COLO829 (cell line): ENCODE results near the gene DOCK7.
"Not testable (repeated sequence)": the region's sequence is repeated elsewhere in the genome, so short reads cannot be mapped to it uniquely, and the experiment has no call there.

Experiments
- DNase-seq: peaks from one replicate; pipeline ENCODE4 v3.0.0; 2012; ENCODE audit warnings: low spot score

The DOCK7 gene

DNA sequence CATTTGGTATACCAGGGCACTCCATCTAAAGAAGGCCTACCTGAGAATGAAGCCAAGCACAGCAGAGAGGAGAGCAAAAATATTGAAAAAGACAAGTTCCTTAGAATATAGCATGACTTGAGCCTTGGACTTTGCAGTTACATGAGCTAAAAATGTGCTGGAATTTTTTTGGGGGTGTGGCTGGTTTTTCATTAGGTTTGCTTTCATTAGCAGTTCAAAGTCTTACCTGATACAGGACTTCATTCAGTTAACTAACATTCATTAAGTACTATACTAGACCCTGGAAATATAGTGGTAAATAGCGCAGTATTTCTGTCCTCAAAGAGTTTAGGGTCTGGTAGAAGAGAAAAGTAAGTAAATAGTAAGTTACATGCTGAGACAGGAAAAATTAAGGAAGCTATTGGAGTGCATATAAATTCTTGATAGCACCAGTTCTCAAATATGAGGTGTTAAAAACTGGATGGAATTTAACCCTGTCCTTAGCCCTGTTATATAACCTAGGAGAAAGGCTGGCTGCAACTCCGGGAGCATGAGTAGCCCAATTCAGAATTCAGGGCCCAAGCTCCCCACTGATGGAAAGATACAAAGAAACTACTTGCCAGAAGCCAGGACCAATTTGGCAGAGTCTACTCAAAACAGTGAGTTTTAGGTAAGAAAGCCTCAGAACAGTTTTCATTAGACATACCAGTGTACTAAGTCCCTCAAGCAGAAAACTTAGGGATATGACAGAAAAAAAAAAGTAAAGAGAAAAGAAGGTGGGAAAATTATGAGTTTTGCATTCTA, 3.1 kb upstream of the DOCK7 start:
- DNase-seq, result no peak

DNA sequence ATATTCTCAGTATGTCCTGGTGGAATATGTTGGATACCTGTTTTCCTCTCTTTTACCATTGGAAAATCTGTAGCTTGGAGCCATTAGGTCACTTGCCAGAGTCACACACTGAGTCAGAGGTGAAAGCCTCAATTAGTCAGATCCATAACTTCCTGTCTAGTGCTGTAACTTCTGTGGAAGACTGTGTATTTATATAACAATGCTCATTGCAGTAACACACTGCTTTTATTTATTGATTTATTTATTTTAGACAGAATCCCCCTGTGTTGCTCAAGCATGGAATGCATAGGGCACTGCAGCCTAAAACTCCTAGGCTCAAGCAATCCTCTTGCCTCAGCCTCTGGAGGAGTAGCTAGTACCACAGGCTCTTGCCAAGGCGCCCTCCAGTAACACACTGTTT, 1.3 kb upstream of the DOCK7 start:
- no peak for DNase-seq

DNA sequence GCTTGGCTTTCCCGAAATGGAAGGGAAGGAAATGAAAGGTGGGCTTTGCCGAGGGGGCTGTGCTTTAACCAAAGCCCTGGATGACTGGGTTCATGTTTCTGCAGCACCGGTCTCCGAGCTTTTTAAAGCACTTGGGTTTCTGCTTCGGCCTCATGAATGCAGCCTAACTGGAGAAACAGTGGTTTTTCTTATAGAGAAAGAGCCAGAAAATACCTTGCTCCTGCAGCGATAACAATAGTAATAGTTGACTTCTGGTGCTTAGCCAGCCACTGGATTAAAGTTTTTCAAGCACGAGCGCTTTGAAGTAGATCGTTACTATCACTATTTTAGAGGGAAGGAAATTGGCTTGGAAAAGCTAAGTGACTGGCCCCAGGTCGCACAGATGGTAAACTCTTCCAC, 500 bp upstream of the DOCK7 start:
- DNase-seq, result no peak

DNA sequence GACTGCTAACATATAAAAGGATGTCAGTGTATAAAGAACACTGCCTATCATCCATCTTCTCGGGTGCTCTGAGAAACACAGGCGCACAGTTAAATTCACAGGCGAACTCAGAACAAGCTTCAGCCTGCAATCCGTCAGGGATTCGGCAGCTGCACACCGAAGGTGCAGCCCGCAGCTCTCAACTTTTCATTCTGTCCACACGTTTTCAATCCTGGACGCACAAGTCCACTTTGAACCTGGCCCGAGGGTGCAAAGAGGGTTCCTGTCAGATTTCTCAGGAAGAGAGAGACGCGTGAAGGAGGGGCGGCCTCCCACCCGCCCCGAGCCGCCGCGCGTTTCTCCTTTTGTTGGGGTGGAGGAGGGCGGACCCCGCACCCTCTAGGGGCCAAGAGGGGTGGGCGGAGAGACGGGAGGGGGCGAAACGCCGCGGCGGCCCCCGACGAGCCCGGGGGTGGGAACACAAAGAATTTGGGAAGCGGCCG, 724 bp downstream of the DOCK7 start:
- DNase-seq, result no peak

DNA sequence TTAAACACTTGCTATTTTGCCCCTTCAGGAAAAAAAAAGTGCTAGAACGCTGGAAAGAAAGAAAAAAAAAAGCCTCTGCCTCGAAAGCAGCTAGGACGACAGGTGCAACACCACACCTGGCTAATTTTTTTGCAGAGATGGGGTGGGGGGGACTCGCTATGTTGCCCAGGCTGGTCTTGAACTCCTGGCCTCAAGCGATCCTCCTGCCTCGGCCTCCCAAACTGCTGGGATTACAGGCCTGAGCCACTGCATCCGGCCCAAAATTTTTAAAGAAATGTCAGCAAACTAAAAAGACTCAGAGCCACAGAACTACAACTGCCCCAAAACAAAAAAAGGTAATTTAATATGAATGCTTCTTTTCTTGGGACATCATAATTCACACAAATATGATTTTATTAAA, 1.4 kb downstream of the DOCK7 start:
- no peak for DNase-seq

DNA sequence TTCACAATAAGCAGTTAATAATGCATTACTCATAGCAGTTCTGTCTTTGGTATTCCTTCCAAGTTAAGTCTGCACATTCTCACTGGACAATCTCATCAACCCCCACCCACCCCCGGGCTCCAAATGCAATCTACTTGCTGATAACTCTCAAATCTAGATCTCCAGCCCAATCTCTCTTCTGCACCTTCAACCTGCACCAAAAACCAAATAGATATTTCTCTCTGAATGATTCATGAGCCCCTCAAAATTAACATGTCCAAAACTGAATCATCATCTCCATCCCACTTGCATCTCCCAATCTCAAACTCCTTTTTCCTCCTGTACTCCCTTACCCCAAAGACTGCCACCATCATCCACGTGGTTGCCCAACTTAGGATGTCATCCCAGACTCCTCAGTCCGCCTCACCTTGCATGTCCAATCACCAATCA, 2.7 kb downstream of the DOCK7 start:
- DNase-seq, result no peak

DNA sequence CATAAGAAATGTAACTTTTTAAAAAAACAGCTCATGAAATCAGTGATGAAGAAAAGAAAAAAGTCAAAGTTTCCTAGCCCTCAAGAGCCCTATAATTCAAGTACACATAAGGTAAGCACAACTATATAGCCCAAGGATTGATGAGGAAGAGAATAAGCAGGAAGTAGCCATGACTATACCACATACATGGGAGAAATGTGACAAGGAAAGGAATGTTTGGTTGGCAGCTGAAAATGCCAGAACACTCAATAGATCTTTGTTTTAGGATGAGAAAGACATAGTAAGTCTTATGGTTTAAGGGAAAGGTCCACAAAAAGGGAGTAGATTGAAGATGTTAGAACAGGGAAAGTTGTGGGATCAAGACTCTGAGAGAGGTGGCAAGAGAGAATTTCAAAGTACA, 5.7 kb downstream of the DOCK7 start:
- DNase-seq, result peak; percentile 85

DNA sequence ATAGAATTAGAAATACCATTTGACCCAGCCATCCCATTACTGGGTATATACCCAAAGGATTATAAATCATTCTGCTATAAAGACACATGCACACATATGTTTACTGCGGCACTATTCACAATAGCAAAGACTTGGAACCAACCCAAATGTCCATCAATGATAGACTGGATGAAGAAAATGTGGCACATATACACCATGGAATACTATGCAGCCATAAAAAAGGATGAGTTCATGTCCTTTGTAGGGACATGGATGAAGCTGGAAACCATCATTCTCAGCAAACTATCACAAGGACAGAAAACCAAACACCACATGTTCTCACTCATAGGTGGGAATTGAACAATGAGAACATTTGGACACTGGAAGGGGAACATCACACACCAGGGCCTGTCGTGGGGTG, 7.2 kb downstream of the DOCK7 start:
- not testable (repeated sequence) for DNase-seq

DNA sequence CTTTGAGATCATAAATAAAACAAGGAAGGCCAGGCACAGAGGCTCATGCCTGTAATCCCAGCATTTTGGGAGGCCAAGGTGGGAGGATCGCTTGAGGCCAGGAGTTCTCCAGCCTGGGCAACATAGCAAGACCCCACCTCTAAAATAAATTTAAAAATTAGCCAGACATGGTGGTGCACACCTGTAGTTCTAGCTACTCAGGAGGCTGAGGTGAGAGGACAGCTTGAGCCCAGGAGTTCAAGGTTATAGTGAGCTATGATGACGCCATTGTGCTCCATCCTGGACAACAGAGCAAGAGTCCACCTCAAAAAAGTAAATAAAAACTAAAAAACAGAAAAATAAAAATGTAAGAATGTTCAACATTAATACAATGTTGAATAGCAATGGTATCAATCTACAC, 10.4 kb downstream of the DOCK7 start:
- not testable (repeated sequence) for DNase-seq

GRCh38 chr1:62676611-62677356, 11.4 kb downstream of the DOCK7 start:
- no peak for DNase-seq

GRCh38 chr1:62673629-62674028, 14.6 kb downstream of the DOCK7 start:
- no peak for DNase-seq

- no peak for DNase-seq
These were observed 16.2 kb downstream of the DOCK7 start for GRCh38 chr1:62672029-62672428.

DNA sequence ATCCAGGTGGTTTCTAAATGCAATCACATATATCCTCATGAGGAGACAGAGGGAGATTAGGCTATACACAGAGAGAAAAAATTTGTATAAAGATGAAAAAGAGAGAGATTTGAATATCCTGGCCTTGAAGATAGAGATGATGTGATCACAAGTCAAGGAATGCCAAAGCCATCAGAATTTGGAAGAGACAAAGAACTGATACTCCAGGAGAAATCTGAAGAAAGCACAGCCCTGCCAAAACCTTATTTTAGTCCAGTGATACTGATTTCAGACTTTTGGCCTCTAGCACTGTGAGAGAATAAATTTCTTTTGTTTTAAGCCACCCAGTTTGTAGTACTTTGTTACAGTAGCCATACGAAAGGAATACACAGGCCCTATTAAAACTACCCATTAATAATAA, 33.4 kb downstream of the DOCK7 start:
- DNase-seq, result no peak

DNA sequence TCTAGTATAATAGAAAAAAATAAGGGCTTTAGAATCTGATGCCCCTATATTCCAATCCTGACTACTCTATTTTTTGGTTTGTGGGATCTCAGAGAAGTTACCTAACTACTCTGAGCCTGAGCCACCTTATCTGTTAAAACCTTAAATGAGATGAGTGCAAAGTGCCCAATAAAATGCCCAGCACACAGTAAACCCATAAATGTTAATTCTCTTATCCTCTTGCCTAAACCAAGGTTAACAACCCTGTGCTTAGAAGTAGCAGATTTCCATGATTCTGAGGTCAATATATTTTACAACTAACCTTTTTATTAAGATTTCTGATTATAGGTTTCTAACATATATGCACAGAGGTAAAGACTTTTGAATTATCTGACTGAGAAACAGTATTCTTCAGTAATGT, 35.8 kb downstream of the DOCK7 start:
- DNase-seq, result no peak

DNA sequence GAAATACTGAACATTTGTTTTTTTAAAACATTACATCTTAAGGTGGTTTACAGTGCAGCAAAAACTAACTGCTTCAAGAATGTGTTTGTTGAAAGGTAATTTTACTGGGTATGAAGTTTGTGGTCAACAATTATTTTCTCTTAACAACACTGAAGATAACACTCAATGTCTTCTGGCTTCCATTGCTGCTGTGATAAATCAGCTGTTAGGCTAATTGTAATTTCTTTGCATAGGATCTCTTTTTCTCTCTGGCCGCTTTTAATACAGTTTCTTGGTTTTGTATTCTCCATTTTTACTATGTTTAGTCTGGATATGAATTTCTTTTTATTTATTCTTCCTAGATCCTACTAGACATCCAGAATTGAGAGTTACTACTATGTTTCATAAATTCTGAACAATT, 44.9 kb downstream of the DOCK7 start:
- DNase-seq, result no peak

DNA sequence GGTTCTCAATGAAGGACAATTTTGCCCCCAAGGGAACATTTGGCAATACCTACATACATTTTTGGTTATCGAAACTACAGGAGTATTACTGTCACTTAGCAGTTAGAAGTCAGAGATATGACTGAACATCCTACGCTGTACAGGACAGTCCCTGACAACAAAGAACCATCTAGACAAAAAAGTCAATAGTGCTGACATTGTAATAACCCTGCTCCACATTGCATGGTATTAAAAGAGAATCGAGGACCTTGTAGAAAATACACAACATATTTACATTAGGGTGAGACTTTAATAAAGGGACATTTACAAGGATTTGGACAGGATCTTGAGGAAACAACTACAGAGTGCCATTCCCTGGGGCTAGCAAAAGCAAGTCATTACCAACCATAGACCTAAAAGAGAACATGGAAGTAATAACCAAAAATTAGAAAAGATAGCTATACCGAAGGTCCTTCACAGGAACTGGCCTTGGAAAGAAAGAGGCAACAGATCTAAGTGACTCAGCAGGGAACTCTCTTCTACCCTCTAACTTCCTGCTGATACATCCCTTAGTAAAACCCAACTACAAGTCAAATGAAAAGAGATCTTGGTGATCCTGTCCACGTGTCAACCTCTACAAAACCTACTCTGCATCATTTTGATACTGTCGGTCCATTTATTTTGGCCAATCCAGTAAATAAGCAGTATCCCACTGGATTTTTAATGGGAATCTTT, 50.6 kb downstream of the DOCK7 start:
- DNase-seq, result no peak

- no peak for DNase-seq
These were observed 59.7 kb downstream of the DOCK7 start for GRCh38 chr1:62628506-62628905.

DNA sequence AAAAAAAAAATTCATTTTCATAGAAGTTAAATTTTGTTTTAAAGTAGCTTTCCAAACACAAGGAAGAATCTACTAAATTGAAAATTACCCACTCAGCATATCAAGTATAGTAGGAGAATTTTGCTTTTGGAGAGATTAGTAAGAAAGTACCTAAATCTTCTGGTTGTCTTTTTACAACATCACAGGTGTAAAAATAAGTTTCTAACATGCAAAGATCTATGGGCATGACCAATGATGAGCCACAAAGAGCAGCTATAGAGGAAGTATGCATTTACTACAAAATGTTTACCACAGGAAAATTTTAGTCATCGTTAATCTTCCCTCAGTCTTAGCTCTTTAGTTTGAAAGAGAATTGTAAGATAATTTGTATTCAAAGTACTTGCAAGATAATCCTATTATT, 62.8 kb downstream of the DOCK7 start:
- no peak for DNase-seq

DNA sequence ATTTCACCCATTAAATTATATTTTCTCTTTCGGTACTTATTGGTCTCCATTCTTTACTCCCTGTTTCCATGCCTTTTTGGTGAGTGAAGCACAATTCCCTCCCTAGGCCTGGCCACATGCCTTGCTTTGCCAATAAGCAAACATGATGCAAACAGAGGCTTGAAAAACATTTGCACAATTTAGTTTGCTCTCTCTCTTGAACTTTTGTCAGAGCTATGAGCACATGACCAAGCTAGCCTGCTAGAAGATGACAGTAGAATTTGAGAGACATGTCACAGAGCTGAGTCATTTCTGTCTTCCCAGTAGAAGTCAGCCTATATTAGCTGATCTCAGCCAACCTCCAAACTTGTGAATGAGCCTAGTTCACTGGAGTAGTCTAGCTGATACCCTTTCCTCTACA, 66.3 kb downstream of the DOCK7 start:
- peak; percentile 35 for DNase-seq

DNA sequence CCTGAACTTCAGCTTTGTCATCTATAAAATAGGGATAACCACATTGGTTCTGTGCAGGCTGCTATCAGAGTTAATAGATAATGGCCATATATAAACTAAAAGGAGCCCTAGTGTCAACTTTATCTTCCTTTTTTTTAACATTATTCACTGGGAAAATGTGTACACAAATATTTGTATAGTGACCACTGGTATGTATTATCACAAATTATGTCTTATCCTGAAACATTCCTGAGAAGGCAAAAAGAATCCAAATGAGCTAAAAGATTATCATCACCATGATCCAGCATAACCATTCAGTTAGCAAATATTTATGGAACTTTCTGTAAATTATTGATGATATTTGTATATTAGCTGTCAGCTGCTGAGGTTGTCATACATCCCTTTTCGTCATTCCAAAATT, 74.3 kb downstream of the DOCK7 start:
- no peak for DNase-seq

DNA sequence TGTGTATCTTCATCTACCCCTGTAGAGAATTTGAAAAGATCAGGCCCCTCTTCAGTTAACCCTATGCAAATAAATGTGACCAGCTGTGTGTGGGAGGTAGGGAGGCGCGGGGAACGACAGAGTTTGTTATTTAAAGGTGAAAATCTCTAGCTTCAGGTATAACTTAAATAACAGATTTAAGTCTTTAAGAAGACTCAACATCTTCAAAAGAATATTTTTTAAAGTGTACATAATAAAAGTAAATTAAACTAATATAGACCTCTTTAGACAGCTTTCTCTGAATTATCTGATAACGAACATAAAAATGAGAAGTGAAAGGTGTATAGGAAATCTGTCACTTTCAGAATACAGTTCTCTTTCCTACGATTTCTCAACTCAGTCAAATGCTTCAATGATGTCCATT, 74.9 kb downstream of the DOCK7 start:
- no peak for DNase-seq

GRCh38 chr1:62612770-62613169, 75.4 kb downstream of the DOCK7 start:
- DNase-seq, result no peak

DNA sequence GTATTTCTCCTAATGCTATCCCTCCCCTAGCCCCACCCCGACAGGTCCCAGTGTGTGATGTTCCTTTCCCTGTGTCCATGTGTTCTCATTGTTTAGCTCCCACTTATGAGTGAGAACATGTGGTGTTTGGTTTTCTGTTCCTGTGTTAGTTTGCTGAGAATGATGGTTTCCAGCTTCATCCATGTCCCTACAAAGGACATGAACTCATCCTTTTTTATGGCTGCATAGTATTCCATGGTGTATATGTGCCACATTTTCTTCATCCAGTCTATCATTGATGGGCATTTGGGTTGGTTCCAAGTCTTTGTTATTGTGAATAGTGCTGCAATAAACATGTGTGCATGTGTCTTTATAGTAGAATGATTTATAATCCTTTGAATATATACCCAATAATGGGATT, 77.6 kb downstream of the DOCK7 start:
- not testable (repeated sequence) for DNase-seq
